Ovary (tissue), 3 donors: ENCODE results near the gene WDR19.

Experiments
- EP300 ChIP-seq: sonication (generic); formaldehyde crosslinking; IDR thresholded peaks from one replicate; pipeline ENCODE4 v1.6.1; 2017; ENCODE audit warnings: antibody characterized with exemption
- POLR2A ChIP-seq: fragments of 450-650 bp; IDR thresholded peaks from one replicate; pipeline ENCODE4 v1.6.1; 2017; ENCODE audit warnings: antibody characterized with exemption, mild to moderate bottlenecking, moderate library complexity
- TF ChIP-seq, protein P1 (sequence below), 3 donors: fragments of 450-650 bp in 2 of 3; fragments of 200-600 bp in 1 of 3; IDR thresholded peaks; one replicate each; pipeline versions ENCODE4 v1.5.1 to v1.8.0; 2016 to 2022; ENCODE audit warnings: antibody characterized with exemption in 3 of 3, mild to moderate bottlenecking in 1 of 3
- donor health status: DM: no; HTN: no; CAD: no.

- TF ChIP-seq, protein P1, sequence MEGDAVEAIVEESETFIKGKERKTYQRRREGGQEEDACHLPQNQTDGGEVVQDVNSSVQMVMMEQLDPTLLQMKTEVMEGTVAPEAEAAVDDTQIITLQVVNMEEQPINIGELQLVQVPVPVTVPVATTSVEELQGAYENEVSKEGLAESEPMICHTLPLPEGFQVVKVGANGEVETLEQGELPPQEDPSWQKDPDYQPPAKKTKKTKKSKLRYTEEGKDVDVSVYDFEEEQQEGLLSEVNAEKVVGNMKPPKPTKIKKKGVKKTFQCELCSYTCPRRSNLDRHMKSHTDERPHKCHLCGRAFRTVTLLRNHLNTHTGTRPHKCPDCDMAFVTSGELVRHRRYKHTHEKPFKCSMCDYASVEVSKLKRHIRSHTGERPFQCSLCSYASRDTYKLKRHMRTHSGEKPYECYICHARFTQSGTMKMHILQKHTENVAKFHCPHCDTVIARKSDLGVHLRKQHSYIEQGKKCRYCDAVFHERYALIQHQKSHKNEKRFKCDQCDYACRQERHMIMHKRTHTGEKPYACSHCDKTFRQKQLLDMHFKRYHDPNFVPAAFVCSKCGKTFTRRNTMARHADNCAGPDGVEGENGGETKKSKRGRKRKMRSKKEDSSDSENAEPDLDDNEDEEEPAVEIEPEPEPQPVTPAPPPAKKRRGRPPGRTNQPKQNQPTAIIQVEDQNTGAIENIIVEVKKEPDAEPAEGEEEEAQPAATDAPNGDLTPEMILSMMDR (IDR thresholded peaks at IDR 0.05) = no peak
- no peak for TF ChIP-seq POLR2A
- TF ChIP-seq EP300 = no peak
Observed at GRCh38 chr4:39278476-39278875, 96.1 kb downstream of the WDR19 start.
